Colon (tissue), 2 donors: ENCODE measurements around the gene SNRPA1.
"Not testable (repeated sequence)": the region's sequence is repeated elsewhere in the genome, so short reads cannot be mapped to it uniquely, and the experiment has no call there.

Experiments used
- FAIRE-seq: peaks from 2 replicates; lab custom pipeline; 2012; peaks lifted over from hg19 to GRCh38; lab: Jason Lieb, UNC
- donor health status: control.
- donor health status: control.

The SNRPA1 gene

DNA sequence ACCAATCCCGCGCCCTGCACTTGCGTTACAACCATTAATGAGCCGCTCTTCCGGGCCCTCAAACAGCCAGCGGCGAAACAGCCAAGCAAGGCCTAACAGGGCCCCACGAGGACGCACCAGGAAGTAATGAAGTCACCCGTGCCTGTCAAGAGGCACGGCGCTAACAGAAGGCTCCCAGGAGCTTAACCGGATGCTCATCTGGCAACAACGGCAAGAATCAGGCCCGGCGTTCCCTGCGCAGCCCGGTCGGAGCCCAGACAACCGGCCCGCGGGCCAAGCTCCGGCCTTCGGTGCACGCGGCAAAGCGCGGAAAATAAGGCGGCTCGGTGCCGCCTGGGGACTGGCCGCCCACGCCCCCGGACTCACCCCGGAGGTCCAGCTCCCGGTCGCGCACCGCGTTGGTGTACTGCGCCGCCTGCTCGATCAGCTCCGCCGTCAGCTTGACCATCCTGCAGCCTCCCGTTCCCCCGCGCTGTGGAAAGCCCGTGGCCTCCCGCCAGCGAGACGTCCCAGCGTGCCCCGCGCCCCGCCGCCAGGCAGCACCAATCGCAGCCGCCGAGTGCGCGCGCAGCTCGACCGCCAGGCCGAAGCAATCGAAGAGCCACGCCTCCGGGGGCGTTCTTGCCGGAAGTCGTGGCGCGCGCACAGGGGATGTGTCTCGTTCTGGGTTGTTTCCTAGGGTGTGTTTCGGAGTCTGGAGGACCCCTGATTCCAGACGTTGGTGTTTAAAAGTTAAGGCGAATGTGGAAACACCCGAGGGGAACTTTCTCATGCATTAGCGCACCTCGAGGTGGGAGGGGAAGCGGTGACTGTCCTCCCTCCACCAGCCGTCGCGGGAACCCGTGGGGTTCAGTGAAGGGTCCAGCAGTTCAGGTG, at the start of gene SNRPA1:
TSS of gene SNRPA1 (minus strand) at position 518 of the 876 bp plus-strand sequence. CDS start at position 448, 70 bp downstream.
- no peak for FAIRE-seq

DNA sequence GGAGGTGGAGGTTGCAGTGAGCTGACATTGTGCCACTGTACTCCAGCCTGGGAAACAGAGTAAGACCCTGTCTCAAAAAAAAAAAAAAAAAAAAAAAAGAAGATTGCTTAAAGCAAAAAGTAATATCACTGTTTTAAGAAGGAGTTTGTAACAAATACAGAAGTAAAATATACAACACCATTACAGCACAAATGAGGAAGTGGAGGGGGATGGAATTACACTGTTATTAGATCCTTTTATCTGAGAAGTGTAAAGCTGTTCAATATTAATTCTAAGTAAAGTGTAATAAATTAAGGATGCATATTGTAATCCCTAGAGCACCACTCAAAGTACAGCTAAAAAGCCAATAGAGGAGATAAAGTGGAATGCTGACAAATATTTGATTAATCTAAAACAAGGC, 47.0 kb upstream of the SNRPA1 start:
- FAIRE-seq, result no peak

DNA sequence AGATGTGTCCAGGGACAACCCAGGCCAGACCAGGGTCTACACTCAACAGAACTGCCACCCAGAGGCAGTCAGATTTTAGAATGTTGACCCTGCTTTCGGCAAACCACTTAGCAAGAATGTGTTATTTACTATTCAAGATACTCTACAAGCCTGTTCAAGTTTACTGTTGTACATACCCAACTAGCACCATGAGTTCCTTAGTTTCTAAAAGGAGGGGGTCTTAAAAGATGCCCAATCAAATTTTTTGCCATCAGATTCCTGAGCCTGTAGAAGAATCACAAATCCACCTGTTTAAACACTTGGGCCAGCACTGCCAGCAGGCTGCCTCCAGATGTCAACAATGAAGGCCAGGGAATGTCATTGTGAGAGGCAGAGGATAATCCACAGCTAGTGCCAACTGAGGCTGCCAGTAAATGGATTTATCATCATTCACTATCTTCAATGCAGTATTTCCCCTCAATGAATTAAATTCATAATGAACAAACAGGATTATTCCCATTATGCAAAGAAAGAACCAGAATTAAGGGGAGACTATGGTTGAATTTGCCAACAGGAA, 43.5 kb upstream of the SNRPA1 start:
- no peak for FAIRE-seq

DNA sequence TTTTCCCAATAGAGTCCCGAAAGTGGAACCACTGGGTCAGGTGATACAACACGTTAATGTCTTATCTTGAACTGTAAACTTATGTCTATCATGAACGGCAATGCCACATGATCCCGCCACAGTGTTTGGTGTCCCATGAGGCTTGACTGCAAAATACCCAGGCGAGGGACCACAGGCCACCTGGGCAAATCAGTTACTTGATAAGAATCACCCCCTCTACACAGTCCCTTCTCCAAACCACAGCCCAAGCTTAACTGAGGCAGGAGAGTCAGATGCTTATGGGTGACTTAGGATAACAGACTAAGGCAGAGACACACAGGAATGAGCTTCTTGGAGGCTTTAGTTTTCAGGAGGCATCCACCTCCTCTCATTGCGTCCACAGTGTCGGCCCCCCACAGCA, 42.9 kb upstream of the SNRPA1 start:
- FAIRE-seq, result no peak

DNA sequence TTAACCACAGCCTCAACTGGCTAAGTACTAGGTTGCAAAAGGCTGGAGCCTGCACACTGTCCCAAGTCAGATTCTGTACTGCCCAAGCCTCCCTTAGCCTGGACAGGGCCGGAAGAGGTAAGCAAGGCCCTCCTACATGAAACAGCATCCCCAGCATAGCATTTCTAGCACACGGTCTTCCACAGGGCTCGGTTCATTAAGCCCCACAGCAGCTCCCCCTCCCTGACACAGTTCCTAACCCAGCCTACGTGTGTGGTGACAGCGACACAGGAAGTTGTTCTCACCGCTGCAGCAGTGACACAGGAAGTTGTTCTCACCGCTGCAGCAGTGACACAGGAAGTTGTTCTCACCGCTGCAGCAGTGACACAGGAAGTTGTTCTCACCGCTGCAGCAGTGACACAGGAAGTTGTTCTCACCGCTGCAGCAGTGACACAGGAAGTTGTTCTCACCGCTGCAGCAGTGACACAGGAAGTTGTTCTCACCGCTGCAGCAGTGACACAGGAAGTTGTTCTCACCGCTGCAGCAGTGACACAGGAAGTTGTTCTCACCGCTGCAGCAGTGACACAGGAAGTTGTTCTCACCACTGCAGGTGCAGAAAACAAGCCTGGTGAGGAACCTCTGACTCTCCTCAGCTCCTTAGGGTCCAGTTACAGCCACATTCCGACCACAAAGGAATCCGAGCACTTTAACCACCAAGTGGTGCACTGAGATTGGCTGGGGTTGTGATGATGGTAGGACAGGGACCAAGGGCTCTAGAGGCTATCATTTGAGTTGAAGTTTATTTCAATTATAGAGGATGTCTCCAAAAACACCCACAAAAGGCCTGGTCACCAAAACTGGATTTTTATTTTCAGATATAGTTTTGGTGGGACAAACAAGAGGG, 39.1 kb upstream of the SNRPA1 start:
- FAIRE-seq, result not testable (repeated sequence)

DNA sequence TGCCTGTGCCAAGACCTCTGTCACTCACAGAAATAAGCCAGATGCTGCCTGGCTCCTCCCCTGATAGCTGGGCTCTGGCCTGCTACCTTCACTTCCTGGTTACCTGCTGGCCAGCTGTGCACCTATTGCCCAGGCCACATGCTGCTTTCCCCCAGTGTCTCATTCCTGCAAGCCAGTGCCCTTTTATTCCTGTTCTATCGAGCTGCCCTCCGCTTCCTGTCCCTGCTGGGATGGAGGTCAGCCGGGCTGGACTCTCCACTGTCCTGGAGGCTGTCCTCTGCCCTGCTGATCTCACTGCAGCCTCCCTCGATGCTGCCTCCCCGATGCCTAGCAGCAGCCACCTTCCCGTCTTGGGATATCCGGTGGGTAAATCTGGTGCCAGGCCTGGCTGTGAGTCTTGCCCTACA, 37.0 kb upstream of the SNRPA1 start:
- no peak for FAIRE-seq

DNA sequence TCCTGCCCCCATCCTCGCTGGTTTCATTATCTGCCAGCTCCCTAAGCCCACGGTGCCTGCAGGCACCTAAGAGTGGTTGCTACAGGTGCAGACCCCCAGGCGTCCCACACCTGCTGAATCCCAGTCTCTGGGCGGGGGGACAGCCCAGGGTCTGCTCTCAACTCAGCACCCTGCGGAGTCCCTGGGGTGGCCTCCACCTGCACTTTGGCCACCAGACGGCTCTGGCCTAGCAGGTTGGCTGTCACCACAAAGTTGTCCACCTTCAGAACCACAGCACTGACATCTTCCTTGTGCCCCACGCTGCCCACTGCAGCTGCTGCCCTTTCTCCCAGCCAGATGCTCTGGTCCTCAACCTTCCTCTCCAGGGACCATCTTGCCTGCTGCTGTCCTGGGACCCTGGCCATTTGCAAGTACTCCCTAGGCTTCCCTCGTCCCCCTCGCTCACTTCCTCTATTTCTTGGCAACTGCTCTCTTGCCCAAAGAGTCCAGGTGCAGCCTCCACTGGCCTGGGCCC, 34.9 kb upstream of the SNRPA1 start:
- no peak for FAIRE-seq

DNA sequence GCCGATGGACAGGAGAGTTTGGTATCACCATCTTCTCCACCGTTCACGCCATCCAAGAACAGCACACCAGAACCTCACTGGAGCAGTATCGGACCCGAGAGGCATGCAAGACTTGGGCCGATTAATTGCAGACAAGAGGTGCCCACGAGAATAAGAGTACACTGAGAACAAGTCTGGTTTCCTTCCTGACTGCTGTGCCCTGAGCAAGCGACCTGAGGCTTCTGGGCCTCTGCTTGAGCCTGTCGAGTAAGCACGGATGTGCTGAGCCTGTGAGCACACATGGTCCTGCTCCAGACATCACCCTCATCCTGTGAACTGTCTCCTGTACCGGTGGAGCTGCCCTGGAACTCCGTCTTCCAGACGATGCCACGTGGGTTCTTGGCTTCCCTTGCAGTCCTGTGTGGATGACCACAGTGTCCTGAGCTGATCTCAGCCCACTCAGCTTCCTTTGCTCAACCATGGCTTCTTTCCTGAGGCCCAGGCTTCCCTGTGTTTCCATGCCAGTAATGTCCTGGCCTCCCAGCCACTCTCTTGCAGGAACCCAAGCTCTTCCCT, 34.3 kb upstream of the SNRPA1 start:
- no peak for FAIRE-seq

DNA sequence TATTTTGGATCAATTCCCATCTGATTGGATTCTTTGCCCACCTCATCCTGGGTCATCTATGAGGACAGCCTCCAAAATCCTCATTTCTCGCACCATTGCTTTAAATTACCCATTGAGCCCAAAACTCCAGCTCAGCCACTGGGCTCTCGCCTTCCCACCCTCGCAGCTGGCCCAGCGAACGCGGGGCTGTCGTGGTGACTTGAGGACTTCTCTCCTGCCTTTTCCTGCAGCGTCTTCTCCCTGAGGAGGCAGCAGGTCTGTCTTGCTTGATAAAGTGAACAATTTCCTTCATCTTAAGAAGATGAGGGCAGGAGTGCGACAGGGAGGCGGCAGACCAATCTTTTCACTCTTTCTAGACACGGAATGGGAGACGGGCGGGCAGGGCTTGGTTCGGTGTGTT, 33.0 kb upstream of the SNRPA1 start:
- no peak for FAIRE-seq

DNA sequence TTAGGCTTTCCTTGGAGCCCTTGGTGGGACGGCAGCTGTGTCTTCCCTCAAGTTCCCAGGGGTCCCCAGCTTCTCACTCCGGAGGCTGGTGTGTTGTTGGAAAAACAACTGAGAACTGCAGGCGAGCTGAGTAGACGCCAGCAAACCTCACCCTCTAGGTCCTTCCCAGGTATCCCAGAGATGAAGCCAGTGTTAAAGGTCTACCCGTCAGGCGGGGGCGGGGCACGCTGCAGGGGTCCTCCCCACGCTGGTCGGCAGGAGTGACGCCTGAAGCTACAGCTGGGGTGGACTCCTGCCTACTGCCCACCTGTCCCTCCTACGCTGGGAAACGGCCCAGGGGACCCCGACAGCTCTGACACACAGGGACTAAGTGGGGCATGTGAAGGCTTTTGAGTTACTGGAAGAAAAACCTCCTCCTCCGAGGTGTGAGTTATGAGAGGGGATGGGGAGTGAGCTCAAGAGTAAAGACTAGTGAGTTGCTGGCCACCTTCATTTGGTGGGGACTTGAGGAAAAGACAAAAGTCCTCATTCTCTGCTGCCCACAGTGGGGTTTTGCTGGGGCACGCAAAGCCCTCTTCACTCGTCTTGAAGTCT, 32.2 kb upstream of the SNRPA1 start:
- no peak for FAIRE-seq

DNA sequence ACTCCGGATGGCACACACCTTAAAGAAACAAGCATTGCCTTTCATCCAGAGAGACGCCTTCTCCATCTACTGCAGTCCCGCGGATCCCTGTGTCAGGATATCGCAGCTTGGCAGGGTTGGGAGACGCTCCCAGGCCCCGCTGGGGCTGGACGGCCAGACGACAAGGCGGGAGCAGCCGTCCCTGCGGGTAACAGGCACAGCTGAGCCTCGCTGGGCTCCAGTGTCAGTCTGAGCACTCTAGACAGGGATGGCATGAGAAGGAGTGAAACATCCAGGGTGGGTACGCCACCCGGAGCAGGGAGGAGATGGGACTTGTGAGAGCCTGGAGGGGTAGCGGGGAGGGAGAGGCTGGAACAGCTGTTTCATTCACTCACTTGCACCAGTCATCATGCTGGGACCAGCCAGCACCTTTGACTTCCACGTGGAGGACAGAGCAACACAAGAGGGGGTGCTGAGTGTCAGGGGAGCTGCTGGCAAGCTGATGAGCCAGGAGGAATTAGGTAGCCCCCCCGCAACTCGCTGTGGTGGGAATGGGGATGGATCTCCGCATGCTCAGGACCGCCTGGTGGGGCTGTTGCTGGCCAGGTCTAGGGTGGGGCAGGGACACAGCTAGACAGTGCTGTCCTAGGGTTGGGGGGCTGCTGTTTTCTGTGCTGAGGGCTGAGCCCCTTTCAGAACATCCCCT, 31.6 kb upstream of the SNRPA1 start:
- FAIRE-seq, result no peak

DNA sequence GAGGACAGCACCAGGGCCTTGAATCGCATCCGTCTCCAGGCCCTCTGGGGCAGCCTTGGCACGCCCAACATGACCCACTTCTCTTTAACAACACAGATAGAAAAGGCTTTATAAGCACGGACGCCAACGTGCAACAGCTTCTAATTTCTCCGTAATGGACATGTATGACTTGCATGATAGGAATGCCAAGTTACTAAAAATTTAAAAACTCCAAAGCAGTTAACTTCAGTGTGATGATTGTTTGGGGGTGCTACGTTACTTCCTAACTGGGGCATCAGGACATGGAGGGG, 30.9 kb upstream of the SNRPA1 start:
- no peak for FAIRE-seq

DNA sequence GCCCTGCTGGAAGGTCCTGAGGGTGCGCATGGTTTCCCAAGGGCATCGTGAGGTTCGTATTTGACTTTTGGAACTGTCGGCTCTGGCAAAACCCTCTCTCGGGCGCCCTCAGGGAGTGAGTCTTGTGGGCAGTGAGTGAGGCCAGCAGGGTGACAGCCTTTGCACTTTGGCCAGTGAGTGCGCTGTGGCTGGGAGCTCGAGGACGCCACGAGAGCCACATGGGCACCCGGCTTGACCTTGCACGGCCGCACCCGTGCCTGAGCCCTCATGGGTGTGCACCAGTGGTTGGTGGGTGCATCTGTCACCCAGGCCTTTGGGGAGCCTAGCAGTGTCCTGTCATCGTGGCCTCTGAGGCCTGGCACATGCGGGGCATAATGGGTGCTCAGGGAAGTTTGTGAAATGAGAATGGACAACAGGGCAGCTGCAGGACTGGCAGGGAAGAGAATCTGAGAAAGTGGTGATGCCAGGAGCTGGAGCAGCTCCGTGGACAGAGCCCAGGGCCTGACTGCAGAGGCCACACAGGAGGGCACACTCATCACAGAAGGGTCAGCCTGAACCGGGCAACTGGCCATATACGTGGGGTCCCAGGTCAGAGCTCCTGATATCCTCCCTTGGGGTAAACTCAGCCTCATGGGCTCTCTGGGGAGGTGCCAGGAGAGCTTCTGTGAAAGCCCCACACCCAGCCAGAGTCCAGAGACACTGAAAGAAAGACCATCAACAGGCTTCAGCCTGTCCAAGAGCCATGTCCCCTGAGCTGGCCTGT, 30.4 kb upstream of the SNRPA1 start:
- FAIRE-seq, result no peak

DNA sequence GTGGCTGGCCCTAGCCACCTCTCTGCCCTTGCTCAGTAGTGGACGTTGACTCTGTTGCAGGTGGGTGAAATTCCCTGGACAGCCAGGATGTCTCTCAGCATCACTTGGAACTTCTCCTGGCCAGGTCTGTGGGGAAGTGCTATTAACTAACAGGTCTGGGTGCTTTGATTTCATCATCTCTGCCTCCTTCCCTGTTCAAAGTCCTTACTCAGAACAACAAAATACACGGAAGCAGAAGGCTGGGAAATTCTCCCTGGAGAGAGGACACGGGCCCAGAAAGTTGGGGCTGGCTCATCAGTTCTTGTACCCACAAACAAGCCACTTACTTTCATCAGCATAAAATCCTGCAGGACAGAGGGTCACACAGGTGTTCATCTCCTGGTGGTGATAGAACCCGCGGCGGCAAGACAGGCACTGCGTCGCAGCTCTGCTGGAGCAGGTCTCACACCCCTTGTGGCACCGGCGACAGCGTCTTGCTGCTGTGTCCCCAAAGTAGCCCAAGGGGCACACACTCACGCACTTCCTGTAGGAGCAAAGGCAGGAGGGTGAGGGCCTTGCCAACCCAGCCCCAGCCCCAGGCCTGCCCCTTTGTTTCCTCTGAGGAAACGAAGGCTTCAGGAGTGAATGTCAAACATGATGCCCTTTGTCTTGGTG, 29.6 kb upstream of the SNRPA1 start:
- FAIRE-seq, result no peak

DNA sequence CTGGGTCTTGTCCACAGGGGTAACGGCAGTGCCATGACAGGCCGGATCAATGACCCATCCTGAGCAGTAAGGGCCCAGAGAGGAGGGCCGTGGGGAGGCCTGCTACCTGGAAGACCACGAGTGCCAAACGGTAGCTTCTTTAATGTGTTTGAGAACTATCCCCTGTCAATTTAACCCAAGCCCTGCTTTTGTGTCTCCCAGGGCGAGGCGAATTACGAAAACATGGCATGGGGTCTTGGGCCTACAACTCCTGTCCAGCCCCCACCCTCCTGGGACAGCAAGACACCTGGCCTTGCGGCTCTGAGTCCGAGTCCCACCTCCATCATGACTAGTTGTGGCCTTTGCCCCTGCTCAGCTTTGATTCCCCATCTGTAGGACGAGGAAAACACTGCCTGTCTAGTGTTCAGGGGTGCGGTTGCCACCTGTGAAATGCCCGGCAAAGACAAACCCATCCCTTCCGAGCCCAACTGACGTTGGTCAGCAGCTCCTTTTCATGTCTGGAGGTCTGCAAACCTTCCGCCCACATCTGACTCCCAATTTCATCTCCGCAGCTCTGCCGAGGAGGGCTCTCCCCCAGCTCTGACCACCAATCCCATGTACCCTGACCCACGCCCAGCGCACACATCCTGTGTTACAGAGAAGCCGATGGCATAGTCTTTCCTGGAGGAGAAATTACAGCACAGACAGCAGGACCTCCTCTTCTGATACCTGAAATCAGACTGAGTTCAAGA, 28.9 kb upstream of the SNRPA1 start:
- FAIRE-seq, result no peak

DNA sequence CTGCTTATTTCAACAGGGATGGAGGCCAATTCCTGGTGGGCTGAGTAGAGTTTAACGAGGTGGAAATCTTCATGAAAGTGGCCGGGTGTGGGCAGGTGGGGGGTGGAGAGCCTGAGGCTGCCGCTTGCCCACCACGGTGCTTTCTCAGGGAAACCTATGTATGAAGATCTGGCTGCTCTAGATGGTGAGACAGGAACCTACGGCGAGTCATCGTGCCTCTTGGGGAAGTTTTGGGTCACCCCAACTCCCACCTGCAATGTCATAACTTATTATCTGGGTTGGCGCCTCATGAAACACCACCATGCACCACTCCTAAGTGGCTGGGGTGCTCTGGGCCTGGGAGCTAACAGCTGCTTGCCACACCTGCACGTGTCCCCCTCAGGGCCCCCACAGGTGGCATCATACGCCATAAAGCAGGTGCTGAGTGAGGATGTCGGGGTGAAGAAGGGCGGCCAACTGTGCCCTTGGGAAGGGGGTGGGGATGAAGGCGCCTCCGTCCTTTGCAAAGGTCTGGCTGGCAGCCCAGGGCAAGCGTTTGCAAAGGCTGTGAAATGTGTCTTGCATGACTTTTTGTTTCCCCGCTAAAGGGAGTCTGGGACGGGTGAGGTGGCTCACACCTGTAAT, 27.9 kb upstream of the SNRPA1 start:
- no peak for FAIRE-seq

DNA sequence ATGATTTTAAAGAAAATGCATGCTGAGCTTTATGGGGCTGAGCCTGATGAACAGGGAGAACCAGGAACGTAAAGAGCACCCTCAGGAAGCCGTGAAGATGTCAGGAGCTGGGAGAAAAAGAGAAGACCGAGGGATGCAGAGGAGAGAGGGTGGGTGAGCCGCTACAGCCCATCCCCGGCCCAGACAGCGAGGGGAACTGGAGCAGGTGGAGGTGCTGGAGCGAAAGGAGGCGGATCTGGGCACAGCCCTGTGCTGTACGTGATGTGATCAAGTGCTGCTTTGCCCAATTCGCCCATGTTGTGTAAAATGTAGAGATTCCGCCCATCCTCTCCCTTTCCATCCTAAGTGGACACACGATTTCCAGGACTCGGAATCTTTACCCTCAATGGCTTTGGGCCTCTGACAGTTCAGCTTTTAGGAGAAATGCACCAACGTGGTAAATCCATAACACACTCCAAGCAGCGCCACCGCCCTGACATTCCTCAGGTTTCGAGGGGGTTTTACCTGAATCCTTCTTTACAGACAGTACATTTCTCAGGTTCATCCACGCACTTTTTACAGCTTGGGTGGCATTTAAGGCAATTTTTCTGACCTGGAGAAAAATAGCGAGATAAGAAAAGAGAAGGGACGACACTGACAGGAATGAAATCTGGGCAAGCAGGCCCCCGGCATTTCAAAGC, 27.1 kb upstream of the SNRPA1 start:
- FAIRE-seq, result no peak

DNA sequence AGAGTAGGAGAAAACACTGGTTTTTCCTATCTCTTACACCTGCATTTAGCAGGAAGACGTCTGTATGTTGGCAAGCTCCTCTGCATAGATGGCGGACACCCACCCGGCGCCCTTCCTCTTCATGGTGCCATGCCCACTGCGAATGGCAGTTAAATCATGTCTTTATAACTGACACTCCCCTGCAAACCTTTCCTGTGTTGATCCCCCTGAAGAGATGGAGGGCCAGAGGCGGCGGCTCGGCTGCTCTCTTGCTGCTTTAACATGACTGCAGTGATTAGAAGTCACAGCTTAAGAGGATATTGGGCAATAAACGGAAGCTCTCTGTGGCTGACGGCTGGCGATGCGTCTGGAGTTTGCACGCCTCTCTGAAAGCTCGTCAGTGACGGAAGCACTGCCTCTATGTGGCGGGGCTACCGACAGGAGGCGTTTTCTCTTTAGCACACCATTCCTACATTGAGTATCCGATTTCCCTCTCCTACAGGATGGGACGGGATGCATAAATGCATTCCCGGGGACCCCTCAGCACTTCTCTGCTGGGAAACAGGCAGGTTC, 25.5 kb upstream of the SNRPA1 start:
- no peak for FAIRE-seq
